Measurements from ENCODE around the gene AGPAT3.

AGPAT3 gene

DNA sequence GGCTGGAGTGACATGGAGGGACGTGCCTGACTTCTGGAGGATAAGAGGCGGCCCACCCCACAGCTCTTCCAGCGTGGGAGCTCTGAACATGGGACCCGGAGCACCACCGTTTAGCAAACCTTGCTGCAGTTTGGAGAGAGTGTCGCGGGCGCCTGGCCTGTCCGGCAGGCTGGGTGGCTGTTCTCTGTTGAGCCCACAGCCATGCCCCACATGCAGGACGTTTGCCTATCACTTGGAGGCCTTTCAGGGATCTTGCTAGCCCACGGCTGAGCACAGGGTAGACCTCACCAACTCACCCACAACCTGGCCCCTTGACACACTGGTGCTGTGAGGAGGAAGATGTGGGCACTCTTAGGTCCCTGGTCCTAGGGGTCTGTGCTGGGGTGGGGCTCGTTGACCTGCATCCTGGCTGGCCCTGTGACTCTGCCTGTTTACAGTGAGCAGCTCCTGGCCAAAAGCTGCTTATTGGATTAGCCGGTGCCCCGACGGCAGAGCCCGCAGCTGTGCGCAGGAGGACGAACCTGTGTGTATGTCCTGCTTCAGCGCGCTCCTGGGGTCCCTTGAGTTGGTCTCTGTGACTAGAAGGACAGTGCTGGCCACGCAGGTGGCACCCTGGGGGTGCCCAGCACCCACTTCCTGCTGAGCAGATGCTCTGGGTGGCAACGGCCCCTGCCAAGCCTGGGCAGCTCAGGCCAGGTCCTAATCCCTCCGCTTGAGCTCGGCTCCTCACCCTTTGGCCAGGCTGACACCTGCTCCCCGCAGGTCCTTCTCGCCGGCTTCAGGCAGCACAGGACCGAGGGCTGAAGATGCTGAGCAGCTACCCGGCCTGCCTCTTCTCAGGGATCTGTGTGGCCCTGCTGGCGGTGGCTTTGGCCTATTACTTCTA is 74.7 kb downstream of the AGPAT3 start:
- no peak for DNase-seq

DNA sequence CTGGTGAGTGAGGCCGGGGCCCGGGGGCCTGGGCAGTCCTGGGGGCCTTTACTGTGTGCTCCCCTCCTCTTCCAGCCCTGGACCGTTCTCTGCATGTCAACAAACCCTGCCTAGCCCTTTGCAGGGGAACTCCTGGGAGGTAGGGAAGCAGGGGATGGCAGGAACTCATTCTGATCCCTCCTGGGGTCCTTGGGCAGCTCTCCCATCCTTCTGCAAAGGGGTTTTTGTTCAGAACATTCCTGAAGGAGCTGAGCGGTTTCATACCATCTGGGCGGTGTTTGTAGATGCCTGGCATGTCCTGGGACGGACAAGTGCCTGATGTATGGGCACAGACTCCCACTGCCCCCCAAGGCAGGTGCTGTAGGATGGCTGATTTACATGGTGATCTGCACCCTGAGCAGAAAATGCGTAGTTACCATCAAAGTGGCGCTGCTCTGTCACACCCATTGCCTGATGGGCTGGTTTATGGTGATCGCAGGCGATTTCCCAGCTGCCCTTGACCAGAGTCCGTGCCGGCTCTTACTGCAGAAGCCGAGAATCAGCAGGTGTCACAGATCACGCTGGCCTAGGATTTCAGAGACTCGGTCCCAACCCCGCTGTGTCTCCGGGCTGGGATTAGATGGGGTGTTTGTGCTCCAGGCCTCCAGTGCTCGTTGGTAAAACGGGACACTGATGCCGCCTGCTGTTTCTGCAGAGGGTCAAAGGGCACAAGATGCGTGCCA is 75.5 kb downstream of the AGPAT3 start:
- DNase-seq: no peak

DNA sequence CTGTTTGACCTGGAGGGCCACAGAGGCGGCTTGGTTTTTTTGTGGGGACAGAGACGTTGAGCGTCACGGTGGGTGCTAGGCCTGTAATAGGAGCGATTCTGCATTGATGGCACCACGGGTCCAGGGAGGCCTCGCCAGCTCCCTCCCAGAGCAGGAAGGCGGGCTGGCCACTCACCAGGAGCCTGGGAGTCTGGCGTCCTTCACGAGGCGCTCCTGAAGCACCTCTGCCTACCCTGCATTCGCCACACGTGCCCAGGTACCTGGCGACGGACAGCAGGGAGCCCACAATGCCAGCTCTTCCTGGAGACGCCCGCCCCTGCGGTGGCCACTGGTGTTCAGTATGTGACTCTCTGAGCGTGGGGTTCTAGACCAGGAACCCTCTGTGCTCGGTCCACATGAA is 77.2 kb downstream of the AGPAT3 start:
- DNase-seq: no peak

DNA sequence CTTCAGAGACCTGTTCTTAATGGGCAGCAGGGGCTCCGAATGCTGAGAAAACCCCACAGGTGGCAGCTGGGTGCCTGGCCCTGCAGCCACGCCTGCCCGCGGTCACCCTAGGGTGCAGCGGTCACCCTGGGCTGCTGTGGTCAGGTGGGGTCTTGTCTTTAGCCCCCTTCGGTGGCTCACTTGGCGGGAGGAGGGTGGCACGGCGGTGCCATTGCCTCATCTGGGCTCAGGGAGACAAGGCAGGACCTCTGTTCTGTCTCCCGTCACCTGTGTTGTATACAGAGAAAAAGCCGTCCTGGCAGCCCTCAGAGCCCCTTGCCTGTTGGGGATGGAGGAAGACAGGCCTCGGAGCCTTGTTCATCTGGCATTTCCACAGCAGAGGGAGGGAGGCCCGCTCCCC is 77.6 kb downstream of the AGPAT3 start:
- no peak for DNase-seq

DNA sequence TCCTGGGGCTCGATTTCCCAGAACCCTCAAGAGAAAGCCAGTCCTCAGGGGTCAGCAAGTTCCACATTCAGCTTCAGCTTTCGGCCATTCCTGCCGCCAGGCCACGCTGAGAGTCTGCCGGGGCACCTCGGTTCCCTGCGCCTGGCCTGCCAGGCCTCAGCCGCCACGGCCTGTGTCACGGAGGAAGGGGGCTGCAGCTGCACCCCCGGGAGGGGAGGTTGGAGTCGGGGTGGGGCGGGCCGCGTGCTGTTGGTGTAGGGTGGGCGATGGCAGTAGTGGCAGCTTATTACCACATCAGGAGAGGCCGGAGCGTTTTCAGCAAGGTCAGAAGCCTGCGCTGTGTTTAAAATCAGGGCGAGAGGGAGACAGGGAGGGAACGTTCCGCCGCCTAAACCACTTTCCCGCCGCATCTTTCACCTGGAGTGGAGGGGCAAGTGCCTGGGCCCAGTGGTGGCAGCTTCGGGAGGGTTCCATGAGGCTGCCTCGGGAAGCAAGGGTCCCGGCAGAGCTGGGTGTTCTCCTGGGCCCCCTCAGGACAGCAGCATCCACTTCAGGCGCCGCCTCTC is 78.6 kb downstream of the AGPAT3 start:
- no peak for DNase-seq

DNA sequence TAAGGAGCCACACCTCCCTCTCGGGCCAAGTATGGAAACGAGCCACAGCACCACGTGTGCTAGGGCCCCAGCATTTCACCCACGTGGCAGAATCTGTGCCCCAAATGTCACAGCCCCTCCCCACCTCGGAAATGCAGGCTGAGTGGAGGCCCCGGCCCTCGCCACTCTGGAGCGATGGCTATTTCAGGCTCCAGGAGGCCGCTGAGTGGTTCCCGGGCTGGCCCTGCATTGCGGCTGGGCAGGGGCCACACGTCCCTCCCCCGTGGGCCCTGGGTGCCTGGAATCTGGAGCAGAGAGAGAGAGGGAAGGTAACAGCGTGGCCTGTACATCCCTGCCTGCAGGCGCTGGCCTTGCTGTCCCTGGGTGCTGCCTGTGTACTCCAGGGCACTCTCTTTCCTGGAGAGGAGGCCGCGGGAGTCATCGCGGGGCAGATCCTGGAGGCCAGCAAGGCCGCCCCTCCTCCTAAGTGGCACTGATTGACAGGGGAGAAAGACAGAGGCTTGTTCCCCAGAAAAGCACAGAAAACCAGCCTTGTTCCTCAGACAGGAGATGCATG is 79.1 kb downstream of the AGPAT3 start:
- DNase-seq: no peak

DNA sequence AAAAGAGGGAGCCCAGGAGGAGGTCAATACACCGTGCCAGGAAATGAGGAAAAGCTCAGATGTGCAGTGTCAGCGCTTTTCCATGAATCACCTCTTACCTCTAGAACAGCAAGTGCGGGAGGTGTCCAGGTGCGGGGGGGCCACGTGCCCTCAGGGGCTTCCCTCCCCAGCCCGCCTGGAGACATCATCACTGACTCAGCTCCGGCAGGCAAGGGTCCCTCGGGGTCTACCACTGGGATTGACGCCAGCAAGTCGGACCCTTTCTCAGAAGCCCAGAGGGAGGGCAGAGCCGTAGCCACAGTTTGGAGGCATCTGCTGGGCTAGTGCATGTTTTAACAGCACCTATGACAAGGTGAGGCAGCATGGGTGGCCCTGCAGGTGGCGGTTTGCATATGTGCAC is 79.7 kb downstream of the AGPAT3 start:
- DNase-seq: no peak

DNA sequence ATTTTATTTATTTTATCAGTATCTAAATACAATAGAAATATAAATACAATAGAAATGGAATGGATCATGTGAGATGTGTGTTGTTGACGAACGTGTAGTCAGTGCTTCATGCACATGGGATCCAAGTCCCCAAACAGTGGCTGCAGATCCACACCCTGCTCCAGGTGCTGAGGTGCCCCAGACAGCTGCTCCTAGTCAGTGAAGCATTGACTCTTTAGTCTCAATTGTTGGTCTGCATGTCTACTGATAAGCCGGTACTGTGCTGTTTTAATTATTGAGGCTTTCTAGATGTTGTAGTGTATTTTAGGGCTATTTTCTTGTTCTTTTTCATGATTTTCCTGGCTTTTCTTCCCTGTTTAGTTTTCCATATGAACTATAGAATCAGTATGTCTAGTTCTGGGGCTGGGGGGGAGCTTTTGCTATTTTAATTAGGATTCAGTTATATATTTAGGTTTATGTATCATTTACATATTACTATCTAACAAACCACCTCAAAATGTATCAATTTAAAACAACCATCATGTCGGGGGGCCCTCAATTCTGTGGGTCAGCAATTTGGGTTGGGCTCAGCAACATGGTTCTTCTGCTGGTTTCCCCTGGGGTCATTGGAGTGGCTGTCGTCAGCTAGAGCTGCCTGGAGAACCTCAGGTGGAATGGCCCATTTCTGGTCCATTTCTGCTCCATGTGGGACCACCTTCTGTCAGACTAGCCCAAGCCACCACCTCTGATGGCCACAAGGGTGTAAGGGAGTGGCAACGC is 83.9 kb downstream of the AGPAT3 start:
- DNase-seq: no peak

- DNase-seq: no peak
Observed at GRCh38 chr21:43949499-43950208, 84.6 kb downstream of the AGPAT3 start.

GRCh38 chr21:43950481-43950880 is 85.5 kb downstream of the AGPAT3 start:
- no peak for DNase-seq

- no peak for DNase-seq
Observed at GRCh38 chr21:43950936-43951335, 85.9 kb downstream of the AGPAT3 start.

GRCh38 chr21:43951911-43952703 is 87.1 kb downstream of the AGPAT3 start:
- no peak for DNase-seq

DNA sequence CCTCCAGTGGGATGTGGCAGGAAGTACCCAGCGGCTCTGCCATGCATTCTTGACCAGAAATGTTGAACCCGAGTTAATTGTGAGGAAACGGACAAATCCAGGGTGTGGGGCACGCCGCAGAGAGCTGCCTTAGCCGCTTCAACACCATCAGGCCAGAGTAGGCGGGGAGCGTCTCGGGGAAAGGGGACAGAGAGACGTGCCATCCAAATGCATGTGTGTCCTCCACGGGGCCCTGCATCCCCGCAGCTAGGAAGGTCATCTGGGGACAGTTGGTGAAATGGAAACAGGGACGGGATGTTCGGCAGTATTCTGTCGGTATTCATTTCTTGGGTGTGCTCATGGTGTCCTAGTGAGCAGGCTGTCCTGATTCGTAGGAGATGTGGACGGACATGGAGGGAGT is 88.0 kb downstream of the AGPAT3 start:
- DNase-seq: no peak

- no peak for DNase-seq
Observed at GRCh38 chr21:43954042-43954441, 89.0 kb downstream of the AGPAT3 start.

DNA sequence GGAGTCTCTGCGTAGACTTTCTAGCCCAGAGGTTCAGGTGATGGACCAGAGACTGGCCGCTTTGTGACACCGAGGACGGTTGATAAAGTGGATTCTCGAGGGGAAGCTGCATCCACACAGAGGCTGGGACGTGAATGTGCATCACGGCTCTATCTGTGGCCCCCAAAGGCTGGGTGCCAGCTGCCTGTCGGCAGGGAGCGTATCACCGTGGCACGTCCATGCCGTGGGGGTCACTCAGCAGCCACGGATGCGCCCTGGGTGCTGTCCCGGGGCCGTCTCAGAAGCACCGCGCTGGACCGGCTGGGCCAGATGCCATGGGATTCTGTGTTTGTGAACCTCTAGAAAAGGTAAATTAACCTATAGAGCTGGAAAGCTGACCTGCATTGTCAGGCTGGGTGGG is 89.9 kb downstream of the AGPAT3 start:
- no peak for DNase-seq

GRCh38 chr21:43956019-43956669 is 91.1 kb downstream of the AGPAT3 start:
- DNase-seq: no peak

DNA sequence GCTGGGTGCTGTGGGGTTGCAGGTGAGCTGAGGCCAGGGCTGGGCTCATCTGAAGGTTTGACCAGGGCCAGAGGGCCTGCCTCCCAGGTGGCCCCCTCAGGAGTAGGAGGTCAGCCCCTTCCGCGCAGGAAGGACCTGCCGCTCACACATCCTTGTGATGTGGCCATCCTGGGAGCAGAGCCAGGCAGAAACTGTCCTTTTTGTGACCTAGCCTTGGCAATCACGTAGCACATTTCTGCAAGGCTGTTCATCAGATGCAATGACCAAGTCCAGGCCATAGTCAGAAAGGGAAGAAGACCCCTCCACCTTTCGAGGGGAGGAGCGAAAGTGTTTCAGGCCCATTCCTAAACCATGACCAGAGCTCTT is 91.6 kb downstream of the AGPAT3 start:
- no peak for DNase-seq

DNA sequence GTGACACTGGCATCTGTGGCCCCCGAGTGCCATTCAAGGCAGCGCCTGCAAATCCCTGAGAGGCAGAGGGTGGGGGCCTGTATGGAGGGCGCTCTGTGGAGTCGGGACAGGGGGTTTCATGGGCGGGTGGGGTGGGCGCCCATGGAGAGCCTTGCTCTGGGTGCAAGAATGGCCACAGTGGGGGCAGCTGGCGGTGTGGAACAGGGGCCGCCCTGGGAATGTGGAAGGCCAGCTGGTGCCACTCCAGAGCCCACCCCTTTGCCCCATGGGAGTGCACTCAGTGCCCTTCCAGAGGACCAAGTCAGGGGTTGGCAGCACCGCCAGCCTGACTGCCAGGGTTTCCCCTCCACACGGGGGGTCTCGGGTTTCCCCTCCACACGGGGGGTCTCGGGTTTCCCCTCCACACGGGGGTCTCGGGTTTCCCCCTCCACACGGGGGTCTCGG is 92.1 kb downstream of the AGPAT3 start:
- DNase-seq: no peak

GRCh38 chr21:43957611-43958362 is 92.8 kb downstream of the AGPAT3 start:
- no peak for DNase-seq

All from EL (cell line).